ENCODE measurements around the gene MEIS1. TPM values are rescaled to one million over a fixed set of nuclear protein-coding genes. Genes with fewer than 3 reads are reported as not detected.

Gene MEIS1
- total RNA-seq, 1 donor from 2014 or later, result 3.6 TPM

GRCh38 chr2:66587216-66587615 is 152.3 kb downstream of the MEIS1 start:
- peaks cover 17% of the 10 kb centered on the region for H3K27me3 ChIP-seq (ENCODE audit: control insufficient read depth, insufficient read depth, low read length)
- peak; percentile 25 for TF ChIP-seq CTCF (IDR thresholded peaks at IDR 0.05; ENCODE audit: insufficient read depth, low read length, poor library complexity, severe bottlenecking)
- H3K4me3 ChIP-seq (ENCODE audit: low read depth, low read length), result no peak overlapping the region
- H3K36me3 ChIP-seq (ENCODE audit: control insufficient read depth, insufficient read depth, low read length), result no peaks in the 10 kb centered on the region
- no peak for DNase-seq (ENCODE audit: low read depth)

- TF ChIP-seq CTCF (IDR thresholded peaks at IDR 0.05; ENCODE audit: insufficient read depth, low read length, poor library complexity, severe bottlenecking), result no peak
- no peak overlapping the region for H3K4me3 ChIP-seq (ENCODE audit: low read depth, low read length)
- no peak for DNase-seq (ENCODE audit: low read depth)
- no peaks in the 10 kb centered on the region for H3K27me3 ChIP-seq (ENCODE audit: control insufficient read depth, insufficient read depth, low read length)
- H3K36me3 ChIP-seq (ENCODE audit: control insufficient read depth, insufficient read depth, low read length), result no peaks in the 10 kb centered on the region
Observed at GRCh38 chr2:66594001-66594400, 159.1 kb downstream of the MEIS1 start.

GRCh38 chr2:66595556-66595955 is 160.6 kb downstream of the MEIS1 start:
- H3K27me3 ChIP-seq (ENCODE audit: control insufficient read depth, insufficient read depth, low read length), result no peaks in the 10 kb centered on the region
- H3K4me3 ChIP-seq (ENCODE audit: low read depth, low read length), result no peak overlapping the region
- no peak for TF ChIP-seq CTCF (IDR thresholded peaks at IDR 0.05; ENCODE audit: insufficient read depth, low read length, poor library complexity, severe bottlenecking)
- H3K36me3 ChIP-seq (ENCODE audit: control insufficient read depth, insufficient read depth, low read length), result no peaks in the 10 kb centered on the region
- DNase-seq (ENCODE audit: low read depth), result no peak

- DNase-seq (ENCODE audit: low read depth), result no peak
- Histone ChIP-seq H3K27me3 (ENCODE audit: control insufficient read depth, insufficient read depth, low read length) (no peaks in the 10 kb centered on the region), H3K36me3 (ENCODE audit: control insufficient read depth, insufficient read depth, low read length) (no peaks in the 10 kb centered on the region), H3K4me3 (ENCODE audit: low read depth, low read length) (no peak overlapping the region)
- no peak for TF ChIP-seq CTCF (IDR thresholded peaks at IDR 0.05; ENCODE audit: insufficient read depth, low read length, poor library complexity, severe bottlenecking)
Observed at GRCh38 chr2:66596256-66596655, 161.3 kb downstream of the MEIS1 start.

- TF ChIP-seq CTCF (IDR thresholded peaks at IDR 0.05; ENCODE audit: insufficient read depth, low read length, poor library complexity, severe bottlenecking), result no peak
- no peaks in the 10 kb centered on the region for H3K27me3 ChIP-seq (ENCODE audit: control insufficient read depth, insufficient read depth, low read length)
- no peak for DNase-seq (ENCODE audit: low read depth)
- H3K36me3 ChIP-seq (ENCODE audit: control insufficient read depth, insufficient read depth, low read length), result no peaks in the 10 kb centered on the region
- no peak overlapping the region for H3K4me3 ChIP-seq (ENCODE audit: low read depth, low read length)
Observed at GRCh38 chr2:66601624-66602023, 166.7 kb downstream of the MEIS1 start.

- TF ChIP-seq CTCF (IDR thresholded peaks at IDR 0.05; ENCODE audit: insufficient read depth, low read length, poor library complexity, severe bottlenecking), result no peak
Observed at GRCh38 chr2:66602341-66602740, 167.4 kb downstream of the MEIS1 start.

More at GRCh38 chr2:66602341-66602740, 167.4 kb downstream of the MEIS1 start:
- no peaks in the 10 kb centered on the region for H3K36me3 ChIP-seq (ENCODE audit: control insufficient read depth, insufficient read depth, low read length)
- no peak for DNase-seq (ENCODE audit: low read depth)
- no peak overlapping the region for H3K4me3 ChIP-seq (ENCODE audit: low read depth, low read length)
- H3K27me3 ChIP-seq (ENCODE audit: control insufficient read depth, insufficient read depth, low read length), result no peaks in the 10 kb centered on the region
